ENCODE data around the gene GPATCH11. TPM values are rescaled to one million over a fixed set of nuclear protein-coding genes. Genes with fewer than 3 reads are reported as not detected.

The GPATCH11 gene
- total RNA-seq, 1 experiment from 2014 or later = 5.5 TPM

GRCh38 chr2:37105150-37105549 lies 20.8 kb downstream of the GPATCH11 start:
- Histone ChIP-seq H3F3A (ENCODE audit: insufficient read depth, low read depth) (peaks cover 26% of the 10 kb centered on the region), H3K4me1 (replicated peaks; ENCODE audit: insufficient read depth) (peaks cover 20% of the 10 kb centered on the region), H3K27me3 (ENCODE audit: insufficient read depth, low read depth) (no peaks in the 10 kb centered on the region), H3K9me2 (ENCODE audit: insufficient read depth) (no peaks in the 10 kb centered on the region), H2AFZ (no peak overlapping the region), H3K36me3 (ENCODE audit: low read depth) (peaks cover 17% of the 10 kb centered on the region), H3K4me3 (no peak overlapping the region), H4K20me1 (ENCODE audit: insufficient read depth) (no peaks in the 10 kb centered on the region), H3K9me3 (ENCODE audit: insufficient read depth, low read depth) (no peaks in the 10 kb centered on the region), H3K4me2 (no peak overlapping the region), H3K27ac (no peak overlapping the region), H3K79me2 (ENCODE audit: low read depth) (no peaks in the 10 kb centered on the region)
- BruUV-seq (replicated peaks) = no TSS peak
- intact Hi-C loops (cut with micrococcal nuclease; ENCODE audit: unreplicated experiment) = no loop called here
- DNase-seq = no peak
- CTCF ChIA-PET = interaction anchor here (0.6 kb wide), 1 partner anchor 136 kb away, joined by 6 read pairs; no protein-coding TSS in a partner anchor
- TF ChIP-seq CTCF (conservative IDR thresholded peaks at IDR 0.05) (no peak), EZH2 (IDR thresholded peaks at IDR 0.05; ENCODE audit: low read depth) (no peak)
- POLR2A ChIA-PET (ENCODE audit: unreplicated experiment) = interaction anchor here (0.7 kb wide), 1 partner anchor 19 kb away, joined by 6 read pairs; no protein-coding TSS in a partner anchor

DNA sequence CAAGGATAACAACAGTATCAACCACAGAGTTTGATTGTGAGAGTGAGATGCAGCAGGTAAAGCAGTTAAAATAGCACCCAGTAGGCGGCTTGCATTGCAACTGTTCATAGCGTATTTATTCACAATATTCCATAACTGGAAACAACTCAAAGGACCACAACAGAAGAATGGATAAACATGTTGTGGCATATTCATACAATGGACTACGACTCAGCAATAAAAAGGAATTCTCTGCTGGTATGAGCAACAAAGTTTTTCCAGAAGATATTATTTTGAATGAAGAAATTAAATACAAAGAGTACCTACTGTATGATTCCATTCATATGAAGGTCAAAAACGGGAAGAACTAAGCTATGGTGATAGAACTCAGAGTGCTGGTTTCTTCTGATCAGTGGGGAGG lies 25.2 kb downstream of the GPATCH11 start:
- Histone ChIP-seq H3K4me2 (no peak overlapping the region), H3K9me3 (ENCODE audit: insufficient read depth, low read depth) (no peaks in the 10 kb centered on the region), H3K4me3 (no peak overlapping the region), H3K27me3 (ENCODE audit: insufficient read depth, low read depth) (no peaks in the 10 kb centered on the region), H4K20me1 (ENCODE audit: insufficient read depth) (no peaks in the 10 kb centered on the region), H3K4me1 (replicated peaks; ENCODE audit: insufficient read depth) (peaks cover 7% of the 10 kb centered on the region), H3K9me2 (ENCODE audit: insufficient read depth) (no peaks in the 10 kb centered on the region), H3K36me3 (ENCODE audit: low read depth) (peaks cover 12% of the 10 kb centered on the region), H3F3A (ENCODE audit: insufficient read depth, low read depth) (peaks cover 12% of the 10 kb centered on the region), H3K27ac (no peak overlapping the region), H3K79me2 (ENCODE audit: low read depth) (no peaks in the 10 kb centered on the region), H2AFZ (no peak overlapping the region)
- no peak for DNase-seq
- TF ChIP-seq EZH2 (IDR thresholded peaks at IDR 0.05; ENCODE audit: low read depth) = no peak
- no peak for TF ChIP-seq CTCF (conservative IDR thresholded peaks at IDR 0.05)
- no TSS peak for BruUV-seq (replicated peaks)
- CTCF ChIA-PET = no interaction called here
- intact Hi-C loops (cut with micrococcal nuclease; ENCODE audit: unreplicated experiment) = no loop called here
- POLR2A ChIA-PET (ENCODE audit: unreplicated experiment) = interaction anchor here (0.7 kb wide), 1 partner anchor 1095 kb away, joined by 3 read pairs; no protein-coding TSS in a partner anchor

- H3F3A ChIP-seq (ENCODE audit: insufficient read depth, low read depth) = peaks cover 3% of the 10 kb centered on the region; the same call in 1 of the 2 replicates
- TF ChIP-seq EZH2 (IDR thresholded peaks at IDR 0.05; ENCODE audit: low read depth) (no peak), CTCF (conservative IDR thresholded peaks at IDR 0.05) (no peak)
- H3K36me3 ChIP-seq (ENCODE audit: low read depth) = peaks cover 12% of the 10 kb centered on the region
- POLR2A ChIA-PET (ENCODE audit: unreplicated experiment) = interaction anchor here (0.7 kb wide), 1 partner anchor 1094 kb away, joined by 3 read pairs; no protein-coding TSS in a partner anchor
- H3K4me3 ChIP-seq = no peak overlapping the region
- H2AFZ ChIP-seq = no peak overlapping the region
- H3K9me2 ChIP-seq (ENCODE audit: insufficient read depth) = no peaks in the 10 kb centered on the region
- no TSS peak for BruUV-seq (replicated peaks)
- H3K27me3 ChIP-seq (ENCODE audit: insufficient read depth, low read depth) = no peaks in the 10 kb centered on the region
- intact Hi-C loops (cut with micrococcal nuclease; ENCODE audit: unreplicated experiment) = no loop called here
- H3K4me2 ChIP-seq = no peak overlapping the region
- no peaks in the 10 kb centered on the region for H3K4me1 ChIP-seq (replicated peaks; ENCODE audit: insufficient read depth)
- H3K79me2 ChIP-seq (ENCODE audit: low read depth) = no peaks in the 10 kb centered on the region
- no peaks in the 10 kb centered on the region for H3K9me3 ChIP-seq (ENCODE audit: insufficient read depth, low read depth)
- no peak overlapping the region for H3K27ac ChIP-seq
- CTCF ChIA-PET = no interaction called here
- no peak for DNase-seq
- no peaks in the 10 kb centered on the region for H4K20me1 ChIP-seq (ENCODE audit: insufficient read depth)
Observed at GRCh38 chr2:37110306-37111212, 26.2 kb downstream of the GPATCH11 start.
